GM21717 (cell line): ENCODE data around the gene NUP210L.
"Not testable (repeated sequence)": the region's sequence is repeated elsewhere in the genome, so short reads cannot be mapped to it uniquely, and the experiment has no call there.

Source experiments
- ATAC-seq: cut with Tn5 transposase; IDR thresholded peaks from one replicate; pipeline ENCODE4 v1.9.1; 2021; ENCODE audit warnings: mild to moderate bottlenecking, moderate library complexity; ENCODE audit not compliant: unreplicated experiment

Gene NUP210L

DNA sequence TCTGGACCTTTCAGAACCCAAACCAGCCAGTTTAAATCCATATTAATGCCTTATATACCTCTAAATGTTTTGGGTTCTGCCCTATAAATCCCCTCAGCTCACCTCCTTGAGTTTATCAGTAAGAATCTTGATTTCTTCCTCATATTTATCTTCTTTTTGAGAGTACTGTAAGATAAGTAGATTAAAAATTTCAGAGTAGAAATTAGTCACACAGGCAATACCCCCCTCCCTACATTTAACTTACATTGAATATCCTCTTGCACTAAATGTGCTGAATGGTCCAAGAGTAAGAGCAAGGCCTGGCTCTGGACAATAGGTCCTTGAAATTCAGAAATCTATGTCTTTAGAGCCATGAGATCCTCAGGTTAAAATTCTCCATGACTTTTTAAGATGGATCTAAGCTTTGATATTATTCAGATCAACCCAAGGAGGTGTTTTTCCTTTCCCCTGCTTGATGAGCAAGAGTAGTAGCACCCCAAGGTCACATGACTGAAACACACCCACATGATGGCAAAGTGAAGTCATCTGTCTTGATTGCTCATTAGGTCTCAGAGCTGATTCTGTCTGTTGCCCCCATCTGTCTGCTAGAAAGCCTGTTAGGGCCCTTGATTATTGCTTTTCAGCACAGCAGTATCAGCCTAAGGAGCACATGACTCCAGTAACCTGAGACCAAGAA, 15.8 kb upstream of the NUP210L start:
- no peak for ATAC-seq

DNA sequence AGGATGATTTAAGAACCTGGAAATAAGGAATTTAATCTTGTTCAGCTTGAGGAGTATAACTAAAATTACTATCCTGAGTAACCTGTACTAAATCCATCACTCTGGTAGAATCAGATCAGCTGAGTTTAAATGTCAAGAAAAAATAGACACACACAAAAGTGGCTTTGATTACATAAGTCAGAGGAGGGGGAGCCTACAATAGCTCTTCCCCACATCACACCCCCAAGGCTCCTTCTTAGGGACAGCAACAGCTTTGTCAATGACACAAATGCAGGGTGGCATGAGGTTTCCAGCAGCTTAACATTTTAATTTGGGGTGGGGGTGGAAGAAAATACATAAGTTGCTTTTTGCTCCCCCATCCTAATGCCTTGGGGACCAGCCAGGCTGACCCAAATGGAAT, 12.6 kb upstream of the NUP210L start:
- ATAC-seq, result no peak

DNA sequence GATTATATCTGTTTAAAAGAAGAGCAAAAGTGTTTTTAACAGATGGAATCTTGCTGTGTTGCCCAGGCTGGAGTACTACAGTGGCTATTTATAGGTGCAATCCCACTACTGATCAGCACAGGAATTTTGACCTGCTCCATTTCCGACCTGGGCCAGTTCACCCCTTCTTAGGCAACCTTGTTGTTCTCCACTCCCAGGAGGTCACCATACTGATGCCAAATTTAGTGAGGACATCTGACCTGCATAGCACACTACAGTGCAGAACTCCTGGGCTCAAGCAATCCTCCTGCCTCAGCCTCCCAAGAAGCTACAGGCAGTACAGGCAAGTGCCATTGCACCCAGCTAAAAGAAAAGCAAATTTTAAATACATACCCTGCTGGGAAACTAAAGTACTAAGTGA, 11.3 kb upstream of the NUP210L start:
- no peak for ATAC-seq

DNA sequence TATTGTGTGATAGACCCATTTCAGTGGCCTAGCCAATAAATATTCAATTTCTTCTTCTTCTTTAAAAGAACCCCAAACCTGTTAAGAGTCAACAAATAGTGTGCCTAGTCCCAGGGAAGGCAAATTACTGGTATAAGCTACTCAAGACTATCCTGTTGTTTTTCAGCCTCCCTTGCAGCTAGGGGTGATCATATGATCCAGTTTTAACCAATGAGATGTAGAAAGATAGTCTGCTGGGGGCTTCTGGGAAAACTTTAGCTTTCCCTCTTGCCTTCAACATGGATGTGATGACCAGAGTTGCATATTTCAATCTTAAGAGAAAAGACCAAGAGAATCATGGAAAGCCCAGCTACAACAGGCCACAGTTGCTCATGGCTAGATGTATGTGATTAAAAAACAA, 4.7 kb upstream of the NUP210L start:
- no peak for ATAC-seq

DNA sequence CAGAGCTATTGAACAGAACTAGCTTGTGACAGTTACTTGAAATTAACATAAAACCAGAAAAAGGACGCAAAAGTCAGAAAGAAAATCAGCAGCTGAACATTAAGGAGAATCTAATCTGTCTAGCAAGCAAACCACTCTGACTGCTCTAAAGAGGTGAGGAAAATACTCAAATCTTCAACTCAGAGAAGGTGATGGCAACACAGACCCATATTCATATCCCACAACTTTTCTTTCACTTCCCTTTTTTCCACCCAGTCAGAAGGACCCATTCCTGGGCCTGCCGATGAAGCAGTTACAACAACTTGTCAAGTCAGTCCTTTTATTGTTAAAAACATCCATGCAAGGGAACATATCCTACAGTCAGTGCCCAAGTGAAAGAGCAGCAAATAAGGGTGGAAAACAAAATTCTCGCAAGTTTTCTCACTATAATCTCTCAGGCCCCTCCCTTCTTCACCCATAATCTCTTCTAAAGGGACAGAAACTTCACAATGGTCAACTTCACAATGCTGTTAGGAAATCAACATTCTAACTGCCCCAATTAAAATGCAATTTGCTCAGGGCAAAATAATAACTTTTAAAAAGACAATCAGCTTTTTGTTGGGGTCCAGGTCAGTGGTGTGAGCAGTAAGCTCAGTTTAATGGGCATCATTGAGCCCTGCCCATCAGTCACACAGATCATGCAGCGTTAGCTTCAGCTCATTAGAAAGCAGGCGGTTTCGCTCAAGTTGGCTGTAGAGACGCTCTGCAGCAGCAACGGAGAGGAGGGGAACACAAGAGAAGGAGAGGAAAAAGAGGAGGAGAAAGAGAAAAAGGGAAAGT, 3.6 kb upstream of the NUP210L start:
- no peak for ATAC-seq

DNA sequence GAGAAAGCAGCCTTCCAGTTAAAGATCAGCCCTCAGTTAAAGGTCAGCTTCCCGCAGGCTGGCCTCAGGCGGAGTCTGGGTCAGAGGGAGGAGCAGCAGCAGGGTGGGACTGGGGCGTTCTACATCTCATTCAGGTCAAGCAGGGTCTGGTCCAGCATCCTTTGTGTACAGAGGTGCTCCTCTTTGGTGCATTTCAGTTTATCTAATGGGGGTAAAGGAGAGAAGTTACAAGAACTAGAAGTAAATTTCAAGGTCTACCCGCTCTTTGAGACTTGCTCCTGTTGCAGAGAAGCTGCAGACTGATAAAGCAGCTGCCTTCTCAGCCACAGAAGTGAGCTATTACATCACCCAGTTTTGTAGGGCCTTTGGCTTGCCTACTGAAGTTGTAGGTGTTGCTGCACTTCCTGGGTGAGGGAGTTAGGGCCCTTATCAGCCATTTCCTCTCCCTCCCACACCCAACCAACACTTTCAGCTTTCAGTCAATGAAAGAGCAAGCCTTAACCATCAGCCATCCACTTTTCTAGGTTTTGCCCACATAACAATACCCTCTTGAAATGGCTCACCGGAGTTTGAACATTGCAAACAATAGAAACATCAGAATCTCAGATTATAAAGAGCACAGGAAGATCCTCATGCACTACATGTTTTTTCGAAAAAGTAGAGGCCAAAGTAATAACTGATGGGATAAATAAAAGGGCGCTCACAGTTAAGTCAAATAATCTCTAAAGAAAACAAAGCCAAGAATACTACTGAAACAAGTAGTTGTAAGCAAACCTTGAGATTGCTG, 2.8 kb upstream of the NUP210L start:
- ATAC-seq, result peak; percentile 77

DNA sequence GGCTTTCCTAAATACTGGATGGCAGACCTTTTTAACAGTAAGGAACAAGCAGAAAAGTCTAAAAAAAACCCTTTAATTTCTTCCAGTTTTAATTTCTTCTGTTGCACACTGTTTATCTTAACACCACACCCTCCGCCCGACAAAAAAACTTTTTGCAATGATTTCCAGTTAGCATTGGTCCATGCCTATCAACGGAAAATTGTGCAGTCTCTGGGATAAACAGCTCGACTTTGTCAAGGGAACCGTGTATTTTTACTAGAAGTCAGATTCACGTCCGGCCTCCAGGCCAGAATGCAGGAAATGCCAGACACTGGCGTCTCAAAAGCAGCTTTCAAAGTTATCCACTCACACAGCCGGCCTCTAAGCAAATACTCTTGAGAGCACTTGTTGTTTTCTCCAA, 378 bp upstream of the NUP210L start:
- no peak for ATAC-seq

DNA sequence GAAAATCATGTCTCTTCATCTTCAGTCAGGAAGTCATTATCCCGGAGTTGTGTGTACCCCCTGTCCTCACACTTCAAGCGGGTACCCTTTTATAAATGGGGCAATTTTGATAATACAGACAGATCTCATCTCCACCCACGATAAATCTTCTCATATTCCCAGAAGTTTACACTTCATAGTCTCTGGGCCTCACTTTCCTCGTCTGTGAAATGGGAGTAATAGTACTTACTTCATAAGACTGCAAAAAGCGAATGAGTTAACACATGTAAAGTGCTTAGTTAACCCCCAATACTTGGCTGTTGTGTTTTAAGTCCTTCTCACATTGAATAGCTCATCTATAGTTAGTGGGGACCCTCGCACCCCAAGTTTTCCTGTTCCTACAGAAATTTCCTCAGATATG, 820 bp downstream of the NUP210L start:
- ATAC-seq, result no peak

DNA sequence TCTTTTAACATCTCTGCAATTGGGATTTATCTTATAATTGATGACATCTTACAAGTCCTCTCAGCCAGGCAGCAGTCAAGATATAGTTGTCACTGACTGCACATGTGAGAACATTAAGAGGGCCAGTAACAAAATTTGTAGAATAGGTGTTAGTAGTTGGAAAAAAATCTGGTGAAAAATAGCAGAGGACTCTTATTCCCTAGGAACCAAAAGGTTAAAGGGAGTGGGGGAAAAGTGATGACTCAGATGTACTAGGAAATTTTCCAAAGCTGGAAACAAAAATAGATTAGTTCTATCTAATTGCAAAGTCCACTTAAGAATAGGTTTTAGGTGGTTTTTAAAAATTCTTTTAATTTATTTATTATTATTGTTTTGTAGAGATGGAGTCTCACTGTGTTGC, 3.6 kb downstream of the NUP210L start:
- no peak for ATAC-seq

DNA sequence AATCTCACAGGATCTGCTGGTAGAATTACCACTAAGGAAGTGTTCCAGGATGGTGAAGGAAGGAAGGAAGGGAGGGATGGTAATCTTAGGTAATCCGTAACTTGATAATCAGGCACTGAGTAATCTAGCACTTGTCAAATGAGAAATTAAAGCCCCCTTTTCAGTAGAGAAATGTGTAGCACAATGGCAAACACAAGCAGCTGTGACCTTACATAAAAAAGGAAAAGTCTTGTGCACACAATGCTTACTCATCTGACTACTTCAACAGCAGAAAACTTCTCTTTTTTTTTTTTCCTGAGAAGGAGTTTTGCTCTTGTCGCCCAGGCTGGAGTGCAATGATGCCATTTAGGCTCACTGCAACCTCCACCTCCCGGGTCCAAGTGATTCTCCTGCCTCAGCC, 6.1 kb downstream of the NUP210L start:
- no peak for ATAC-seq

DNA sequence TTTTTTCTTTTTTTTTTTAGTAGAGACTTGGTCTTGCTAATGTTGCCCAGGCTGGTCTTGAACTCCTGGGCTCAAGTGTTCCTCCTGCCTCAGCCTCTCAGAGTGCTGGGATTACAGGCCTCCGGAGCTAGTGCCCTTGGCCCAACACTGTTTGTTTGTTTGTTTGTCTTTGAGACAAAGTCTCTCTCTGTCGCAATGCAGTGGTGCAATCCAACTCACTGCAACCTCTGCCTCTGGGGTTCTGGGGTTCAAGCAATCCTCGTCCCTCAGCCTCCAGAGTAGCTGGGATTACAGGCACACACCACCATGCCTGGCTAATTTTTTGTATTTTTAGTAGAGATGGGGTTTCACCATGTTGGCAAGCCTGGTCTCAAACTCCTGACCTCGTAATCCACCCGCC, 7.4 kb downstream of the NUP210L start:
- not testable (repeated sequence) for ATAC-seq

DNA sequence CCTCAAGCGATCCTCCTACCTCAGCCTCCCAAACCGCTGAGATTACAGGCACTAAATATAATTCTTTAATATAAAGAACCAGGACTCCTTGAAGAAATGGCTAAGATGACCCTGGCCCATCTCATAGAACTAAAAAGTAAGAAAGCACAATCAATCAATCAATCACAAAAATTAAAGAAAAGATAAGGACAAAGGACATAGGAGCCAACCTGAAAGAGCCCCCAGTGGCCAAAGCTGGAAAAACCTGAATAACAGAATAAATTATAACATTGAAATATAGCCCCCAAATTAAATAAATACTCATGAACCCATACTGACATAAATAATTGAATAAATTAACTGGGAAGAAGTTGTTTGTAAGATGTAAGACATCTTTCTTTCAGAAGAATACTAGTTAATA, 8.9 kb downstream of the NUP210L start:
- no peak for ATAC-seq

DNA sequence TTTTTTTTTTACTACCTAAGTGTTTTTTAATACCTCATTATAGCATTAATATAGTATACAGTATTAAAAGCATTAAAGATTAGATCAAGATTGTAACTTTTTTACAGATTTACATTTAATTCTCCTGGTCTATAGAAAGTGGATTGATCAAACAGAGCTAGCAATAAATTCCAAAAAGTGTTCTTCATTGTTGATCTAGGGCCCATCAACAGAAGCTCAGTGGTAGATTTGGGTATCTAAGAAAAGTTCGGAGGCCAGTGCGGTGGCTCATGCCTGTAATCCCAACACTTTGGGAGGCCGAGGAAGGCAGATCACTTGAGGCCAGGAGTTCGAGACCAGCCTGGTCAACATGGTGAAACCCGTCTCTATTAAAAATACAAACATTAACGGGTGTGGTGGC, 12.5 kb downstream of the NUP210L start:
- ATAC-seq, result no peak

DNA sequence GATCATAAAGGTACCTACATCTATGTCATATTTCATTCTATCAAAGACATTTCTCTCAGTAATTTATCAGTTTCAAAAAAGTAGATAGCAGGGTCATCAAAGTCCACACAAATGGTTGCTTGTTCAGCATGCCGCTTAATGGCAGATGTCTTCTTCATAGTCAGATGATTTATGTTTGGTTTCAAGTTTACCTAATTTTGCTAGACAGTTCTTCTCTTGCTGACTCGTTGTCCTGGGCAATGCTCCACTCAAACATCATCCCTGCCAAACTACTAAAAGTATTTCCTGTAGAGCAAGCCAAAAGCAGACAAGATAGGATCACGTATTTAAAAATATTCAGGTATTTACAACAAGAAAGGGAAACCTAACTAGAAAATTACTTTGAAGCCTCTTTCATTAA, 13.6 kb downstream of the NUP210L start:
- ATAC-seq, result no peak

DNA sequence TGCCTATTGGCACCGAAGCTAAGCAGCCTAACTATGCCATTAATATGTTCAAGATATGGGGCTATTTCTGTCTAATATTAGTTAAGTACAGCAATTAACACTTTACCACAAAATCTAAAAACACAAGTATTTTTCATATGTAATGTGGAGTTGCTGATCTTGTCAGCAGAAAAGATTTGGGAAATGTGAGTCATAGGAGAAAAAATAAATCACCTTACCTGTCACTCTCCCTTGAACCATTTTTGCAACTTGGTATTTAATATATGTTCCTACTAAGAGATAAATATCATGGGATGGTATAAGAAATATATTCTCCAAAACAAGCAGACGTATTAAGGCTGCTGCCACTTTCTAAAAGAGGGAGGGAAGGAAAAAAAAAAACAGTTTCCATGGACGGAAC, 17.0 kb downstream of the NUP210L start:
- no peak for ATAC-seq

DNA sequence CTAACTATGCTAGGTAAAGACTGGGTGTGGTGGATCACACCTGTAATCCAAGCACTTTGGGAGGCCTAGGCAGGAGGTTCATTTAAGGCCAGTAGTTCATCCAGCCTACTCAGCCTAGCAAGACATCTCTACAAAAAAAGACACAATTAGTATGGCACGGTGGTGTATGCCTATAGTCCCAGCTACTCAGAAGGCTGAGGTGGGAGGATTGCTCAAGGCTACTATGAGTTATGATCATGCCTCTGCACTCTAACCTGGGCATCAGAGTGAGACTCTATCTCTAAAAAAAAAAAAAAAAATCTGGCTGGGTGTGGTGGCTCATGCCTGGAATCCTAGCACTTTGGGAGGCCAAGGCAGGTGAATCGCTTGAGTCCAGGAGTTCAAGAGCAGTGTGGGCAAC, 21.6 kb downstream of the NUP210L start:
- no peak for ATAC-seq

DNA sequence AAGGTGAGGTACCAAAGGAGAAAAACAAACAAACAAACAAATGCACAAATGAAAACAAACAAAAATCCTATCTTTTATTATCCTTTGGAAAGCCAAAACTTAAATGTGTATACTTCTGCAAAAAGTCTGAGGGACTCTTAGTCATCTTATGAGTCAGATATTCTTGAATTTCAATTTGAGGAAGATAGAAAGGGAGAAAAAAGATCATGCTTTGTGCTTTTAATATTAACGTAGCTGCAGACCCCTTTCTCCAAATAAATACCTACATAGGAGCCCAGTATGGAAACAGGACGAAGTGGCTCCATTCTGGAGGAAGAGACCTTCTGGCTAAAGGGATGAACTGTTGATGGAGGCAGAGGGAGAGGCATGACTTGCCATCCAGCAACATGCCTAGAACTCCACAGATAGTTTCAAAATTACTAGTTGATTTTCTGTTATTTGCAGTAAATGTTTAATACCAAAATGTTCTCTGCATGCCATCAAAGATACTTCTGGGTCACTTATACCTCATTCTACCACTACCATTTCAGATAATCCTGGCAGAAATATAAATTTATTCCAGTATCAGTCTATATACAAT, 25.4 kb downstream of the NUP210L start:
- ATAC-seq, result no peak

DNA sequence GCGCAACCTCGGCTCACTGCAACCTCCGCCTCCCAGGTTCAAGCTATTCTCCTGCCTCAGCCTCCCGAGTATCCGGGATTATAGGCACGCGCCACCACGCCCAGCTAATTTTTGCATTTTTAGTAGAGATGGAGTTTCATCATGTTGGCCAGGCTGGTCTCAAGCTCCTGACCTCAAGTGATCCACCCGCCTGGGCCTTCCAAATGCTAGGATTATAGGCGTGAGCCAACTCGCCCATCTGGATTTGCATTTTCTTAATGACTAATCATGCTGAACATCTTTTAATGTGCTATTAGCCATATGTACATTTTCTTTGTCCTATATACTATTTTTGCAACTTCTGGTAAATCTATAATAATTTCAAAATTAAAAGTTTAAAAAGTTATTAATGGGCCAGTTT, 31.7 kb downstream of the NUP210L start:
- ATAC-seq, result not testable (repeated sequence)

DNA sequence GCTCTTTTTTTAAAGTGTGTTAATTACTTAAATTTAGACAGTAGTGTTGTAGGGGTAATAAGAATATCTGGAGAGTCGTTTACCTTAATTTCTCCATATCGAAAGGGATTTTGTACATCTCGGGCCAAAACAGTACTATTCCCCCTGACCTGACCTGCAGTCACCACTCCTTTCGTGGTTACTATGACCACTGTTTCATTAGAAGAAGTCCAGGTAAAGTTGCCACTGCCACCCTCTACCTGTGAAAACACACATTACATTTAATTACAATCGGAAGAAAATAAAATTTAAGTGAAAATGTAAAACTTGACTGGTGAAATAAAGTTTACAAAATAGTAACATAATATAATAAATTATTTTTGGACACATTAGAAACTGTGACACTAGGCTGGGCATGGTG, 37.2 kb downstream of the NUP210L start:
- ATAC-seq, result no peak

DNA sequence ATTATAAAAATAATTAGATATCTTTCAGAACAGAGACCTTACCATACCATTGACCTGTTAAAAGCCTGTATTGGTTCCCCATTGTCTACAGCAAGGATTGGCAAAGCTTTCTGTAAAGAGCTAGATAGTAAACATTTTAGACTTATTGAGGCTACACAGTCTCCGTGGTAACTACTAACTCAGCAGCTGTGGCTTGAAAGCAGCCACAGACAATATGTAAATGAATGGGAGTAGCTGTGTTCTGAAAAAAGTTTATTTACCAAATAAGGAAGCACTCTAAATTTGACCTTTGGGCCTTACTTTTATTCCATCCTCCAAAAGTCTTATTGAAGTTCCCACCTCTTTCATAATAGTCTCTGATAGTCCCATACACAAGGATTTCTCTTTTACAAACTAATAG, 39.7 kb downstream of the NUP210L start:
- ATAC-seq, result no peak

DNA sequence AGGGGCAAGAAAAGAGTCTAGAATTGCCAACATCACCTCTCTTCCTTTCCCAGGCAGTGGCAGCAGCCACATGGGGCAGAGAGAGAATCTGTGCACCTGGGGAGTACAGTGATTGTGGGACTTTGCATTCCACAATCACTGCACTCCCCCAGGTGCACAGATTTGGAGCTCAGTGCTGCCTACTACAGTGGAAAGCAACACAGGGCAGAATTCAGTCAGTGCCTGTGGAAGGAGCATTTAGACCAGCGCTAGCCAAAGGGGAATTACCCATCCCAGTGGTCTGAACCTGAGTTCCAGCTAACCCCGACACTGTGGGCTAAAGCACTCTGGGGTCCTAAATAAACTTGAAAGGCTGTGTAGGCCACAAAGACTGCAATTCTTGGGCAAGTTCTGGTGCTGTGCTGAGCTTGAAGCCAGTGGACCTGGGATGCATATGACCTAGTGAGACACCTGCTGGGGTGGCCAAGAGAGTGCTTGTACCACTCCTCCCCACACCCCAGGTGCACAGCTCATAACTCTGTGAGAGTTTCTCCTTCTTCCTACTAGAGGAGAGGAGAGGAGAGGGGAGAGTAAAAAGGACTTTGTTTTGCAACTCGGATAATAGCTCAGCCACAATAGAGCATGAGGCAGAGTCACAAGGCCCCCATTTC, 50.3 kb downstream of the NUP210L start:
- no peak for ATAC-seq
